K562 (cell line): ENCODE measurements around the gene SEMA3A.

Experiments
- ARID3B ChIP-seq: fragments of 250-450 bp; sonication (Bioruptor Pico); IDR thresholded peaks from 2 replicates; pipeline ENCODE4 v1.4.0; 2020; ENCODE audit warnings: borderline replicate concordance
- CTCF ChIP-seq, 3 experiments: IDR thresholded peaks in 2 of 3; conservative IDR thresholded peaks in 1 of 3; 2 replicates each; pipeline ENCODE4 v1.5.1; 2011 to 2012; ENCODE audit warnings: low read length in 3 of 3, mild to moderate bottlenecking in 3 of 3, control low read depth in 2 of 3, improper control_type of control experiment in 1 of 3, inconsistent platforms in 1 of 3, low read depth in 1 of 3, mixed read lengths in 1 of 3, moderate library complexity in 1 of 3; ENCODE audit not compliant: insufficient read depth in 2 of 3
- EZH2 ChIP-seq: IDR thresholded peaks from 2 replicates; pipeline ENCODE4 v1.6.1; 2012; ENCODE audit warnings: low read depth, mild to moderate bottlenecking, inconsistent platforms, low read length, borderline replicate concordance
- GABPA ChIP-seq: fragments of 200-800 bp; sonication (Bioruptor generic); conservative IDR thresholded peaks from 2 replicates; pipeline ENCODE4 v1.6.1; 2016; ENCODE audit warnings: low read depth, missing genetic modification characterization, missing compliant biosample characterization
- GTF2F1 ChIP-seq: IDR thresholded peaks from 2 replicates; pipeline ENCODE4 v1.6.1; 2011; ENCODE audit warnings: low read depth, low read length, improper control_type of control experiment
- MED1 ChIP-seq: sonication (generic); formaldehyde crosslinking; IDR thresholded peaks from 2 replicates; pipeline ENCODE4 v1.8.1; 2023; ENCODE audit warnings: missing genetic modification reagents, borderline replicate concordance
- RFX1 ChIP-seq: fragments of 450-650 bp; IDR thresholded peaks from 2 replicates; pipeline ENCODE4 v1.6.1; 2016; ENCODE audit warnings: mild to moderate bottlenecking, moderate library complexity
- SMC3 ChIP-seq: conservative IDR thresholded peaks from 2 replicates; pipeline ENCODE4 v1.6.1; 2011; ENCODE audit warnings: low read depth, low read length, improper control_type of control experiment; ENCODE audit not compliant: insufficient read depth
- USF2 ChIP-seq: sonication (generic); formaldehyde crosslinking; IDR thresholded peaks from 2 replicates; pipeline ENCODE4 v1.5.0; 2020; ENCODE audit warnings: missing genetic modification reagents

GRCh38 chr7:84112771-84113170 is 81.8 kb downstream of the SEMA3A start:
- no peak for TF ChIP-seq EZH2
- no peak for TF ChIP-seq ARID3B
- no peak for TF ChIP-seq GTF2F1
- no peak for TF ChIP-seq USF2 (CRISPR knock-in tag)
- no peak for TF ChIP-seq MED1
- TF ChIP-seq RFX1: no peak
- no peak for TF ChIP-seq CTCF (IDR thresholded peaks at IDR 0.05 in 2 of 3, conservative IDR thresholded peaks at IDR 0.05 in 1 of 3; ENCODE audit: insufficient read depth in 2 of 3, low read depth in 1 of 3, low read length in 3 of 3)
- TF ChIP-seq SMC3: no peak
- no peak for TF ChIP-seq GABPA (tag)
